ENCODE measurements around the gene FAM151A. TPM values are rescaled to one million over a fixed set of nuclear protein-coding genes. Genes with fewer than 3 reads are reported as not detected.

The FAM151A gene
- total and polyA plus RNA-seq, 2 of the 13 experiments (the other 11 are each of a cell fraction or from before 2014, with no cell fraction given), result 0.29 to 3.6 TPM

GRCh38 chr1:54588377-54588776 is 34.9 kb downstream of the FAM151A start:
- CTCF ChIA-PET (ENCODE audit: low intra/inter-chr PET ratio, low total read pairs), result no interaction called here
- H3K27me3 ChIP-seq (ENCODE audit: control insufficient read depth in 1 of 2, insufficient read depth in 2 of 2, low read length in 2 of 2), result no peaks in the 10 kb centered on the region
- ATAC-seq, result no peak
- H3K9me3 ChIP-seq (ENCODE audit: low read length), result no peaks in the 10 kb centered on the region
- intact Hi-C loops (cut with micrococcal nuclease; ENCODE audit: unreplicated experiment) (no loop called here), in situ Hi-C loops (cut with HindIII; ENCODE audit: extremely low pct_ligation_motif_present, low pct_unique_long_range_greater_than_20kb) (no loop called here)
- POLR2A ChIA-PET, result no interaction called here
- 0 out of 2 replicates have a peak, but pooled peaks cover 7% of the 10 kb centered on the region for H3K4me1 ChIP-seq (ENCODE audit: insufficient read depth, low read length)
- no peak for FAIRE-seq
- H3K9ac ChIP-seq (ENCODE audit: insufficient read depth, low read depth, low read length), result no peak overlapping the region
- H4K20me1 ChIP-seq (ENCODE audit: insufficient read depth, low read length), result no peaks in the 10 kb centered on the region
- no peak overlapping the region for H3K27ac ChIP-seq (ENCODE audit: extremely low read length, insufficient read depth, low read length)
- TF ChIP-seq KDM3A (CRISPR knock-in tag; IDR thresholded peaks at IDR 0.05; ENCODE audit: low read depth), result no peak
- no peak for TF ChIP-seq CSRNP2 (CRISPR knock-in tag; conservative IDR thresholded peaks at IDR 0.05; ENCODE audit: low read depth)
- TF ChIP-seq ZNF296 (CRISPR knock-in tag; conservative IDR thresholded peaks at IDR 0.05), result no peak
- TF ChIP-seq BRCA1 (CRISPR knock-in tag; IDR thresholded peaks at IDR 0.05), result no peak
- no peak for TF ChIP-seq PRDM15 (CRISPR knock-in tag; IDR thresholded peaks at IDR 0.05)
- no peak for TF ChIP-seq NFYC (CRISPR knock-in tag; IDR thresholded peaks at IDR 0.05)
- TF ChIP-seq ZNF33A (CRISPR knock-in tag; IDR thresholded peaks at IDR 0.05; ENCODE audit: borderline replicate concordance), result no peak
- H3K36me3 ChIP-seq (replicated peaks in 1 of 2; ENCODE audit: control insufficient read depth in 1 of 2, insufficient read depth in 2 of 2, low read length in 2 of 2), result no peaks in the 10 kb centered on the region
- H2AFZ ChIP-seq (ENCODE audit: low read length), result no peak overlapping the region
- no peak overlapping the region for H3K4me2 ChIP-seq (ENCODE audit: low read depth, low read length)
- 88% methylated on average over 2 of the region's 2 CpGs for WGBS (ENCODE audit: low lambda C conversion rate)
- DNase-seq (ENCODE audit: low spot score), result no peak
- H3K79me2 ChIP-seq (ENCODE audit: insufficient read depth, low read length), result no peaks in the 10 kb centered on the region
- BruUV-seq (replicated peaks), result no TSS peak
- no peak overlapping the region for H3K4me3 ChIP-seq (replicated peaks in 1 of 3; ENCODE audit: insufficient read depth in 1 of 3, low read depth in 2 of 3, low read length in 3 of 3)

Data from HepG2 (cell line).